GM19452 (cell line): ENCODE data around the gene SPPL2B.
"Not testable (repeated sequence)": the region's sequence is repeated elsewhere in the genome, so short reads cannot be mapped to it uniquely, and the experiment has no call there.

Source experiments
- ATAC-seq: cut with Tn5 transposase; IDR thresholded peaks from one replicate; pipeline ENCODE4 v1.9.1; 2021; ENCODE audit not compliant: unreplicated experiment

The SPPL2B gene

GRCh38 chr19:2374808-2375207 is 46.3 kb downstream of the SPPL2B start:
- no peak for ATAC-seq

DNA sequence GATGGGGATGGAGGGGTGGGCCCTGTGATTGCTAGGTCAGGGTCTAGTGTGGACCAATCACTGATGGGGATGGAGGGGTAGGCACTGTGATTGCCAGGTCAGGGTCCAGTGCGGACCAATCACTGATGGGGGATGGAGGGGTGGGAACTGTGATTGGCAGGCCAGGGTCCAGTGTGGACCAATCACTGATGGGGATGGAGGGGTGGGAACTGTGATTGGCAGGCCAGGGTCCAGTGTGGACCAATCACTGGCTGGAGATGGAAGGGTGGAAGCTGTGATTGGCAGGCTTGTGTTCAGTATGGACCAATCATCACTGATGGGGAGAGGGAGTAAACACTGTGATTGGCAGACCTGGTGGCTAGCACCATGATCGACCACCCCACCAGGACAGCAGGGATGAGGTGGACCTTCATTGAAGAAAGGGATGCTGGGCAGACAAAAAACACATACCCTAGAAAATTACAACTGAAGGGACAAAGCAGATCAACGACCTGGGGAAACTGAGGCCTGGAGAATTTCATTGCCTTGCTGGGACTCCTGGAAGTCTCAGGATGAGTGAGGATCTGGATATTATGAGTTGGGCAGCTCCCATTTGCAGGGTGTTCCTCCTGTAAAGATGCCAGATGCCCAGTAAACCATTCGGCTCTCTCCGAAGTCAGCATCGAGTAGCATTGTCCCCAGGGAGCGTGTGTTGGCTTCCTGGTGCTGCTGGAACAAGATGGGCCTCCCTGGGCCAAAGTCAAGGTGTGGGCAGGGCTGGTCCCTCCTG is 47.1 kb downstream of the SPPL2B start:
- no peak for ATAC-seq

GRCh38 chr19:2376784-2377519 is 48.5 kb downstream of the SPPL2B start:
- ATAC-seq, result no peak

- no peak for ATAC-seq
Observed at GRCh38 chr19:2380567-2380966, 52.1 kb downstream of the SPPL2B start.

DNA sequence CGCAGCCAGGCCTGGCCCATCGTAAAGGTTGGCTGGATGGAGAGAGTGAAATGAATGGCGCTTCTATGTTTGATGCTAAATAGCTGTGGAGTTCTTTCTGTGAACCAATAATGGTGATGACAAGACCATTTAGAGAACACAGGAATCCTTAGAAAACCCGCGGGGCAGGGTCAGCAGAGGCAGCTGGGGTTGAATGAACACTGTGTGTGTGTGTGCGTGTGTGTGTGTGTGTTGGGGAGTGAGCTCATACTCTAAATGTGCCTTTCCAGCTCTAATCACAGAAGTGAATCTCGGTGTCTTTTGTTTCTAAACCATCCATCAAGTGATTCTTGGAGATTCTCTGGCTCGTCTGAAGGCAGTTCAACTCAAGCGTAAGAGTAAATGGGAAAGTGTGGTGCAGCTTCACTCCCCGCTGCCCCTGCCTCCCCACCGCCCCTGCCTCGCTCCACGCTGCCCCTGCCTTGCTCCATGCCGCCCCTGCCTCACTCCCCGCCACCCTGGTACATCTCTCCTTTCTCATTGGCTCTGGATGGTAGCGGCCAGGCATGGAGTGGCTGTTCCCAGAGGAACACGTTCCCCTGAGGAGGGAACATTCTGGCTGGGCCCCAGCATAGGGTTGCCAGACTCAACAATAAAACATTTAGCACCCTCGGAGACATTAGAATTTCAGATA is 52.8 kb downstream of the SPPL2B start:
- no peak for ATAC-seq

DNA sequence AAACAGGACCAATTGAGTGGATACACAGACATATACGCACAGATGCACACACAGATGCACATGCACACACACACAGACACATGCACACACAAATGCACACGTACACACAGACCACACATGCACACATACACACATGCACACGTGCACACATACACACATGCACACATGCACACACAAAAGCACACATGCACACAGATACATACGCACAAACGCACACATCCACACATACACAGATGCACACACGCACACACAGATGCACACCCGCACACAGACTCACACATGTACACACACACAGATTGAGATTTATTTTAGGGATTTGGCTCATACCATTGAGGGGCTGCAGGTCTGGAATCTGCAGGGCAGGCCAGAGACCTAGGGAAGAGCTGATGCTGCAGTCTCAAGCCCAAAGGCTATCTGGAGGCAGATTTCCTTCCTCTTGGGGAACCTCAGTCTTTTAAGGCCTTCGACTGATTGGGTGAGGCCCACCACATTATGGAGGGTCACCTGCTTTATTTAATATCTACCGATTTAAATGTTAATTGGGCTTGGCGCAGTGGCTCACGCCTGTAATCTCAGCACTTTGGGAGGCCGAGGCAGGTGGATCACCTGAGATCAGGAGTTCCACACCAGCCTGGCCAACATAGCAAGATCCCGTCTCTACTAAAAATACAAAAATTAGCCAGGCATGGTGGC is 54.2 kb downstream of the SPPL2B start:
- no peak for ATAC-seq

- ATAC-seq, result no peak
Observed at GRCh38 chr19:2385053-2385721, 56.7 kb downstream of the SPPL2B start.

GRCh38 chr19:2387367-2388288 is 59.1 kb downstream of the SPPL2B start:
- no peak for ATAC-seq

GRCh38 chr19:2389594-2389993 is 61.1 kb downstream of the SPPL2B start:
- no peak for ATAC-seq

GRCh38 chr19:2391118-2391725 is 62.7 kb downstream of the SPPL2B start:
- ATAC-seq, result no peak

DNA sequence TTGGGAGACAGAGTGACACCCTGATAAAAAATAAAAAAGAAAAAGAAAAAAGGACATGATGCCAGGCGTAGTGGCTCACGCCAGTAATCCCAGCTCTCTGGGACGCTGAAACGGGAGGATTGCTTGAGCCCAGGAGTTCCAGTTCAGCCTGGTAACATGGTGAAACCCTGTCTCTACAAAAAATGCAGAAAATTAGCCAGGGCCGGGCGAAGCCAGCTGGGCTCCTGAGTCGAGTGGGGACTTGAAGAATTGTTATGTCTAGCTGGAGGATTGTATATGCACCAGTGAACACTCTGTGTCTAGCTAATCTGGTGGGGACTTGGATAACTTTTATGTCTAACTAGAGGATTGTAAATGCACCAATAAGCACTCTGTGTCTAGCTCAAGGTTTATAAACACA is 63.9 kb downstream of the SPPL2B start:
- no peak for ATAC-seq

DNA sequence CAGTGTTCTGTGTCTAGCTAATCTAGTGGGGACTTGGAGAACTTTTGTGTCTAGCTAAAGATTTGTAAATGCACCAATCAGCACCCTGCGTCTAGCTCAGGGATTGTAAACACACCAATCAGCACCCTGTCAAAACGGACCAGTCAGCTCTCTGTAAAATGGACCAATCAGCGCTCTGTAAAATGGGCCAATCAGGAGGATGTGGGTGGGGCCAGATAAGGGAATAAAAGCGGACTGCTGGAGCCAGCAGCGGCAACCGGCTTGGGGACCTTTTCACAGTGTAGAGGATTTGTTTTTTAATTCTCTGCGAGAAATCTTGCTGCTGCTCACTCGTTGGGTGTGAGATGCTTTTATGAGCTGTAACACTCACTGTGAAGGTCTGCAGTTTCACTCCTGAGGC is 64.4 kb downstream of the SPPL2B start:
- ATAC-seq, result not testable (repeated sequence)

DNA sequence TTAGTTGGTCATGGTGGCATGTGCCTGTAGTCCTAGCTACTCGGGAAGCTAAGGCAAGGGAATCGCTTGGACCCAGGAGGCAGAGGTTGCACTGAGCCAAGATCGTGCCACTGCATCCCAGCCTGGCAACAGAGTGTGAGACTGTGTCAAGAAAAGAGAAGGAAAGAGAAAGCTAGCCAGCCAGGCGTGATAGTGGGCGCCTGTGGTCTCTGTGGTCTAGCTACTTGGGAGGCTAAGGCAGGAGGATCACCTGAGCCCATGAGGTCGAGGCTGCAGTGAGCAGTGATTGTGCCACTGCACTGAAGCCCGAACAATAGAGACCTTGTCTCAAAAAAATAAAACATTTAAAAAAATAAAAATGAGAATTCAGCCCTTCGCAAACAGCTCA is 65.6 kb downstream of the SPPL2B start:
- no peak for ATAC-seq

DNA sequence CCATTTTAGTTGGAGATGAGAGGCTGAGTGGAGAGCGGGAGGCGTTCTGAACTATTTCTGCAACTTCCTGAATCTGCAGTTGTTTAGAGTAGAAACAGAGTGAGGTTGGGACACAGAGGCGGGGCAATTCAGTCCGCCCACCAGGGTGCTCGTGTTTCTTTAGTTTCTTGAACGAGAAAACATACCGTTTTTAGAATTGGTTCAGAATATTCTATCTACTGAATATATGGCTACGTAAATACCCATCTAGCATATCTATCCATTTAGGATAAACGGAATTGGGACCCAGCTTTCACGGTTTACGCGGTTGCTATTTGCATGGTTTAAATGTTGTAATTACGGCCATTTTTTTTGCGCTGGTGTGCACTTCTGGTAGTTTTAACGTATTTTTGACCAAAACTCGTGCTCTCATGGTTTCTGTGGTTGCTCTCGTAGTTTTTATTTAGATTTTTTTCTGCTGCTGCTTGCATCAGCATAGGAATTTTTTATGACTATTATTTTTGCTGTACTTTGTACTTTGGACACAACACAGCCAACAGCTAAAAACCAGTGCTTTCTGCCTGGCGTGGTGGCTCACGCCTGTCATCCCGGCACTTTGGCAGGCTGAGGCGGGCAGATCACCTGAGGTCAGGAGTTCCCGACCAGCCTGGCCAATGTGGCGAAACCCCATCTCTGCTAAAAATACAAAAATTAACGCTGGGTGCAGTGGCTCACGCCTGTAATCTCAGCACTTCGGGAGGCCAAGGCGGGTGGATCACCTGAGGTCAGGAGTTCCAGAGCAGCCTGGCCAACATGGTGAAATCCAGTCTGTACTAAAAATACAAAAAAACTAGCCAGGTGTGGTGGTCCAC is 66.2 kb downstream of the SPPL2B start:
- no peak for ATAC-seq

DNA sequence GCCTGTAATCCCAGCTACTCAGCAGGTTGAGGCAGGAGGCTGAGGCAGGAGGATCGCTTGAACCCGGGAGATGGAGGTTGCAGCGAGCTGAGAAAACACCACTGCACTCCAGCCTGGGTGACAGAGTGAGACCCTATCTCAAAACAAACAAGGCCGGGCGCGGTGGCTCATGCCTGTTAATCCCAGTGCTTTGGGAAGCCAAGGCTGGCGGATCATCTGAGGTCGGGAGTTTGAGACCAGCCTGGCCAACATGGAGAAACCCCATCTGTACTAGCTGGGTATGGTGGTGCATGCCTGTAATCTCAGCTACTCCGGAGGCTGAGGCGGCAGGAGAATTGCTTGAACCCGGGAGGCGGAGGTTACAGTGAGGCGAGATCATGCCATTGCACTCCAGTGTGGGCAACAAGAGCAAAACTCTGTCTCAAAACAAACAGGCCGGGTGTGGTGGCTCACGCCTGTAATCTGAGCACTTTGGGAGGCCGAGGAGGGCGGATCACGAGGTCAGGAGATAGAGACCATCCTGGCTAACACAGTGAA is 66.9 kb downstream of the SPPL2B start:
- not testable (repeated sequence) for ATAC-seq

DNA sequence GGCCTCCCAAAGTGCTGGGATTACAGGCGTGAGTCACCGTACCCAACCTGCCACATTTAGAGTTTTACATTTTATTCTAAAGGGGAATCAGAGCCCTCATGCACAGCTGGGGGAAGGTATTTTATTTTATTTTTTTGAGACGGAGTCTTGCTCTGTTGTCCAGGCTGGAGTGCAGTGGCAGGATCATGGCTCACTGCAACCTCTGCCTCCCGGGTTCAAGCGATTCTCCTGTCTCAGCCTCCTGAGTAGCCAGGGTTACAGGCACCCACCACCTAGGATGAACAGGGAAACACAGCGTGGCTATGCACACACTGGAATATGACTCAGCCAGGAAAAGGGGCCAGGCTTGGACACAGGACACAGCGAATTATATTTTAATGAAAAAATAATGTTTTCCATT is 68.7 kb downstream of the SPPL2B start:
- ATAC-seq, result not testable (repeated sequence)

DNA sequence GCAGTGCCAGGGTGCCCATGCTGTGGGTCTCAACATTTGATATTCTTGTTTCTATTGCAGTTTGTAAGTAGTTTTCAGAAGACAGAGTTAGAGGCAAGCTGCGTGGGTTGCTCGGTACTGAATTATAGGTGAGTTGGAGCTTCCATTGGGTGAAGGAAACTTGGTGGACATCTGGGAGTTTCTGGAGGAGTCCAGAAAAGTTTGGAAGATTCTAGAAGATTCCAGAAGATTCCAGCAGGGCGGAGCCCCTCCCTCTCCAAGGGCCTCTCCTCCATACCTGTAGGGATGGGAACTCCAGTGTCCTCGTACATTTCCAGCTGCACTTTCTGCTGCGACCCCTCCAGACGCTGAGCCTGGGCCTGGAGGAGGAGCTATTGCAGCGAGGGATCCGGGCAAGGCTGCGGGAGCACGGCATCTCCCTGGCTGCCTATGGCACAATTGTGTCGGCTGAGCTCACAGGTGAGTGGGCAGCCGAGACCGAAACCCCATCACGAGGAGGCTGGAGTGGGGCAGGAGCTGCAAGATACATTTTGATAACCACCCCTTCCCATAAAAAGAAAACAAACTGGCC is 70.3 kb downstream of the SPPL2B start:
- no peak for ATAC-seq

- no peak for ATAC-seq
Observed at GRCh38 chr19:2399582-2399981, 71.1 kb downstream of the SPPL2B start.
